WTC11 (cell line): ENCODE measurements around the gene COL18A1. TPM values are rescaled to one million over a fixed set of nuclear protein-coding genes. Genes with fewer than 3 reads are reported as not detected.

Experiments used
- ATAC-seq: fragments of 200-7000 bp; cut with Tn5 transposase; 2 replicates; pipeline ENCODE4 v1.10.0; 2021; ENCODE audit warnings: mild to moderate bottlenecking, moderate library complexity
- CTCF ChIA-PET: fragments of 300-600 bp; sonication (Branson Sonifier 250); formaldehyde crosslinking; loops from one replicate; lab custom pipeline; 2021; ENCODE audit warnings: antibody characterized with exemption; lab: Charles Lee
- POLR2A ChIA-PET: fragments of 350-600 bp; sonication (Branson Sonifier 250); formaldehyde crosslinking; loops from one replicate; lab custom pipeline; 2021; ENCODE audit warnings: antibody characterized with exemption; lab: Charles Lee
- DNase-seq: peaks from one replicate; pipeline ENCODE4 v3.0.0; 2021; ENCODE audit warnings: low spot score
- H3K27ac Mint-ChIP-seq: 2 replicates; pipeline ENCODE4 v1.8.0; 2021; ENCODE audit warnings: mixed read lengths
- H3K27me3 Mint-ChIP-seq: 2 replicates; pipeline ENCODE4 v1.8.0; 2021; ENCODE audit warnings: low read depth, mild to moderate bottlenecking, moderate library complexity, mixed read lengths
- H3K36me3 Mint-ChIP-seq: 2 replicates; pipeline ENCODE4 v1.8.0; 2021; ENCODE audit warnings: mixed read lengths
- H3K4me1 Mint-ChIP-seq: 2 replicates; pipeline ENCODE4 v1.8.0; 2022; ENCODE audit warnings: mixed read lengths
- H3K4me3 Mint-ChIP-seq: 2 replicates; pipeline ENCODE4 v1.8.0; 2021; ENCODE audit warnings: mild to moderate bottlenecking, moderate library complexity, mixed read lengths
- H3K9me3 Mint-ChIP-seq: 2 replicates; pipeline ENCODE4 v1.8.0; 2021; ENCODE audit warnings: mixed read lengths
- AFF4 ChIP-seq: sonication (generic); formaldehyde crosslinking; IDR thresholded peaks from 2 replicates; pipeline ENCODE4 v1.8.1; 2023; ENCODE audit warnings: mild to moderate bottlenecking, missing genetic modification reagents, borderline replicate concordance
- ATF6 ChIP-seq: sonication (generic); formaldehyde crosslinking; IDR thresholded peaks from 2 replicates; pipeline ENCODE4 v1.8.1; 2023; ENCODE audit warnings: mild to moderate bottlenecking, missing genetic modification reagents
- CREM ChIP-seq: sonication (generic); formaldehyde crosslinking; IDR thresholded peaks from 2 replicates; pipeline ENCODE4 v1.8.1; 2022; ENCODE audit warnings: mild to moderate bottlenecking, missing genetic modification reagents, moderate library complexity
- E2F1 ChIP-seq: sonication (generic); formaldehyde crosslinking; IDR thresholded peaks from 2 replicates; pipeline ENCODE4 v1.8.0; 2022; ENCODE audit warnings: mild to moderate bottlenecking, missing genetic modification reagents
- ELF4 ChIP-seq: sonication (generic); formaldehyde crosslinking; IDR thresholded peaks from 2 replicates; pipeline ENCODE4 v1.8.1; 2022; ENCODE audit warnings: low read depth, mild to moderate bottlenecking, moderate library complexity, missing genetic modification reagents
- FOXP1 ChIP-seq: sonication (generic); formaldehyde crosslinking; IDR thresholded peaks from 2 replicates; pipeline ENCODE4 v1.8.0; 2022; ENCODE audit warnings: missing genetic modification reagents, mild to moderate bottlenecking, moderate library complexity, borderline replicate concordance
- GABPB1 ChIP-seq: sonication (generic); formaldehyde crosslinking; IDR thresholded peaks from 2 replicates; pipeline ENCODE4 v1.8.1; 2023; ENCODE audit warnings: mild to moderate bottlenecking, missing genetic modification reagents
- HMGXB4 ChIP-seq: sonication (generic); formaldehyde crosslinking; IDR thresholded peaks from 2 replicates; pipeline ENCODE4 v1.8.1; 2023; ENCODE audit warnings: mild to moderate bottlenecking, moderate library complexity, missing genetic modification reagents
- MAX ChIP-seq: sonication (generic); formaldehyde crosslinking; IDR thresholded peaks from 2 replicates; pipeline ENCODE4 v1.8.0; 2022; ENCODE audit warnings: mild to moderate bottlenecking, missing genetic modification reagents
- NR1H2 ChIP-seq: sonication (generic); formaldehyde crosslinking; IDR thresholded peaks from 2 replicates; pipeline ENCODE4 v1.9.0; 2021; ENCODE audit warnings: mild to moderate bottlenecking, moderate library complexity, missing genetic modification reagents
- PRDM15 ChIP-seq: sonication (generic); formaldehyde crosslinking; IDR thresholded peaks from 2 replicates; pipeline ENCODE4 v1.8.0; 2022; ENCODE audit warnings: missing genetic modification reagents
- PREB ChIP-seq: sonication (generic); formaldehyde crosslinking; IDR thresholded peaks from 2 replicates; pipeline ENCODE4 v1.8.1; 2022; ENCODE audit warnings: mild to moderate bottlenecking, missing genetic modification reagents, moderate library complexity, borderline replicate concordance
- RELA ChIP-seq: sonication (generic); formaldehyde crosslinking; IDR thresholded peaks from 2 replicates; pipeline ENCODE4 v1.8.1; 2022; ENCODE audit warnings: missing genetic modification reagents, mild to moderate bottlenecking, borderline replicate concordance
- TP53 ChIP-seq: sonication (generic); formaldehyde crosslinking; IDR thresholded peaks from 2 replicates; pipeline ENCODE4 v1.8.1; 2023; ENCODE audit warnings: mild to moderate bottlenecking, missing genetic modification reagents
- ZNF121 ChIP-seq: sonication (generic); formaldehyde crosslinking; IDR thresholded peaks from 2 replicates; pipeline ENCODE4 v1.8.0; 2023; ENCODE audit warnings: missing genetic modification reagents
- ZNF138 ChIP-seq: sonication (generic); formaldehyde crosslinking; conservative IDR thresholded peaks from 2 replicates; pipeline ENCODE4 v1.8.1; 2022; ENCODE audit warnings: mild to moderate bottlenecking, moderate library complexity, missing genetic modification reagents
- total RNA-seq: library from RNA; stranded (reverse); gene quantifications from 3 replicates; pipeline ENCODE4 v1.2.3, GENCODE V29; 2021

The COL18A1 gene
- total RNA-seq, 1 experiment from 2014 or later = 231 TPM

GRCh38 chr21:45405271-45405818 lies 380 bp downstream of the COL18A1 start:
- Mint-ChIP-seq H3K9me3 (peaks cover 13% of the 10 kb centered on the region), H3K4me3 (no peak overlapping the region), H3K27ac (no peak overlapping the region), H3K36me3 (peaks cover 7% of the 10 kb centered on the region), H3K27me3 (peaks cover 27% of the 10 kb centered on the region)
- ChIA-PET CTCF (no interaction called here), POLR2A (no interaction called here)
- TF ChIP-seq FOXP1 (peak; percentile 38; the same call in 1 of the 2 replicates), E2F1 (CRISPR knock-in tag) (no peak), MAX (no peak), PRDM15 (peak; percentile 48; the same call in 1 of the 2 replicates), HMGXB4 (CRISPR knock-in tag) (no peak)
- TF ChIP-seq, all 79 proteins: peak for 2
- DNase-seq (no peak), ATAC-seq (no peak)
- peaks cover 49% of the 10 kb centered on the region for H3K4me1 Mint-ChIP-seq

- Mint-ChIP-seq H3K27me3 (peaks cover 26% of the 10 kb centered on the region), H3K36me3 (peaks cover 6% of the 10 kb centered on the region), H3K4me1 (peaks cover 56% of the 10 kb centered on the region), H3K27ac (peak overlapping the region; percentile 98), H3K9me3 (peaks cover 9% of the 10 kb centered on the region), H3K4me3 (peak overlapping the region; percentile 77)
- POLR2A ChIA-PET = interaction anchor here (1.2 kb wide), 1 partner anchor 77 kb away, joined by 4 read pairs; no protein-coding TSS in a partner anchor
- ATAC-seq (no peak), DNase-seq (peak; percentile 66)
- TF ChIP-seq AFF4 (CRISPR knock-in tag) = no peak
- no peak for TF ChIP-seq NR1H2 (CRISPR knock-in tag)
- TF ChIP-seq PREB (CRISPR knock-in tag) = no peak
- TF ChIP-seq TP53 = peak; percentile 75; the same call in 1 of the 2 replicates
- no peak for TF ChIP-seq RELA (CRISPR knock-in tag)
- TF ChIP-seq ZNF121 (CRISPR knock-in tag) = no peak
- TF ChIP-seq GABPB1 (CRISPR knock-in tag) = 0 out of 2 replicates have a peak, but pooled peaks have one; percentile 17
- 0 out of 2 replicates have a peak, but pooled peaks have one; percentile 36 for TF ChIP-seq E2F1 (CRISPR knock-in tag)
- no peak for TF ChIP-seq CREM (CRISPR knock-in tag)
- TF ChIP-seq ZNF138 (CRISPR knock-in tag) = no peak
- TF ChIP-seq ELF4 (CRISPR knock-in tag) = no peak
- TF ChIP-seq ATF6 (CRISPR knock-in tag) = no peak
- CTCF ChIA-PET = interaction anchor here (0.6 to 3.2 kb wide), 13 partner anchors 11 to 113 kb away, joined by 3 to 23 read pairs (median 5); no protein-coding TSS in a partner anchor
These were observed 1.1 kb downstream of the COL18A1 start for GRCh38 chr21:45405819-45406762.
